SK-N-DZ (cell line): ENCODE measurements around the gene BAIAP2. TPM values are rescaled to one million over a fixed set of nuclear protein-coding genes. Genes with fewer than 3 reads are reported as not detected.

Experiments
- DNase-seq: peaks from one replicate; pipeline ENCODE4 v3.0.0-alpha.2; 2015; ENCODE audit warnings: low spot score
- polyA plus RNA-seq, 2 experiments: library from polyadenylated mRNA; depleted of rRNA; stranded (reverse); fragments of >200 nt; gene quantifications; 2 replicates each; pipeline ENCODE4 v1.2.3, GENCODE V29; 2014

BAIAP2 gene, protein sequence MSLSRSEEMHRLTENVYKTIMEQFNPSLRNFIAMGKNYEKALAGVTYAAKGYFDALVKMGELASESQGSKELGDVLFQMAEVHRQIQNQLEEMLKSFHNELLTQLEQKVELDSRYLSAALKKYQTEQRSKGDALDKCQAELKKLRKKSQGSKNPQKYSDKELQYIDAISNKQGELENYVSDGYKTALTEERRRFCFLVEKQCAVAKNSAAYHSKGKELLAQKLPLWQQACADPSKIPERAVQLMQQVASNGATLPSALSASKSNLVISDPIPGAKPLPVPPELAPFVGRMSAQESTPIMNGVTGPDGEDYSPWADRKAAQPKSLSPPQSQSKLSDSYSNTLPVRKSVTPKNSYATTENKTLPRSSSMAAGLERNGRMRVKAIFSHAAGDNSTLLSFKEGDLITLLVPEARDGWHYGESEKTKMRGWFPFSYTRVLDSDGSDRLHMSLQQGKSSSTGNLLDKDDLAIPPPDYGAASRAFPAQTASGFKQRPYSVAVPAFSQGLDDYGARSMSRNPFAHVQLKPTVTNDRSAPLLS
- 26.1 and 29.6 TPM in 2 replicates for polyA plus RNA-seq (2014; cell fraction: cytosol; rRNA removed)
- polyA plus RNA-seq (2014; cell fraction: nucleus; rRNA removed), result 37.3 and 59.3 TPM in 2 replicates

DNA sequence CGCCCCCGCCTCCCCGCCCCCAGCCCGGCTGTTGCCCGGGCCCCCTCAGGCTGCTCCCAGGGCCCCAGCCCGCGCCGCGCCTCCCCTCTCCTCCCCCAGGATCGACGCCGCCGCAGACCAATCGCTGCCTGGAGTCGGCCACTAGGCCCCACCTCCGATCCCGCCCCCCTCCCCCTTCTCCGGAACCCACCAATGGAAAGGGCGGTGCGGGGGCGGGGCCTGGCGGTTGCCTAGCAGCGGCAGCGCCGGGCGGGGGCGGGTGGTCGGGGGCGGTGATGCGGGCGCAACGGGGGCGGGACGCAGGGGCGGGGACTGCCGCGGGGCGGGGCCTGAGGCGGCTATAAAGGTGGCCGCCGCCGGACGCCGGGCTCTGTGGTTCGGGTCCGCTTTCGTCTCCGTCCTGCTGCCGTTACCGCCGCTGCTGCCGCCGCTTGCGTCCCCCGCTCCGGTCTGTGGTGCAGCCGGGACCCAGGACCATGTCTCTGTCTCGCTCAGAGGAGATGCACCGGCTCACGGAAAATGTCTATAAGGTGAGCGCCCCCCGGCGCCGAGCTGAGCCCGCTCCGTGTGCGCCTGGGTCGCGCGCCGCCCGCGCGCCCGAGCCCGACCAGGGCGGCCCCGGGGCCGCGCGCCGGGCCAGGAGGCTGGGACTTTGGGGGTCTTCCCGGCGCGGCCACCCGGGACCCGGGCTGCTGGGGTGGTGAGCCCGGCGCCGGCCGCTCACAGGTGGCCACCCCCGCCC is at the start of gene BAIAP2:
BAIAP2 (plus strand) TSS at position 373 of the 742 bp plus-strand sequence; CDS start at position 477, 104 bp downstream.
- peak; percentile 94 for DNase-seq

DNA sequence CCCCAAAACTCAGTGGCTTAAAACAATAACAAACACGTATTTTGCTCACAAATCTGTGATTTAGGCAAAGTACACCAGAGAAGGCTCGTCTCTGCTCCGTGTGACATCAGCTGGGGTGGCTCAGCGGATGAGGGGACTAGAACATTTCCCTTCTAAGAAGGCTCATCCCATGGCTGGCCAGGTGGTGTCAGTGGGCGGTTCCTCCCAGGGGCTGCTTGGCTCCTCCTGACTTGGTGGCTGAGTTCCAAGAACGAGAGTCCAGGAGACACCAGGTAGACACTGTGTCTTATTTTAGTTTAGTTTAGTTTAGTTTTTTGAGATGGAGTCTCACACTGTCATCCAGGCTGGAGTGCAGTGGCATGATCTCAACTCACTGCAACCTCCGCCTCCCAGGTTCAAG is 48.9 kb upstream of the BAIAP2 start:
- DNase-seq, result no peak

DNA sequence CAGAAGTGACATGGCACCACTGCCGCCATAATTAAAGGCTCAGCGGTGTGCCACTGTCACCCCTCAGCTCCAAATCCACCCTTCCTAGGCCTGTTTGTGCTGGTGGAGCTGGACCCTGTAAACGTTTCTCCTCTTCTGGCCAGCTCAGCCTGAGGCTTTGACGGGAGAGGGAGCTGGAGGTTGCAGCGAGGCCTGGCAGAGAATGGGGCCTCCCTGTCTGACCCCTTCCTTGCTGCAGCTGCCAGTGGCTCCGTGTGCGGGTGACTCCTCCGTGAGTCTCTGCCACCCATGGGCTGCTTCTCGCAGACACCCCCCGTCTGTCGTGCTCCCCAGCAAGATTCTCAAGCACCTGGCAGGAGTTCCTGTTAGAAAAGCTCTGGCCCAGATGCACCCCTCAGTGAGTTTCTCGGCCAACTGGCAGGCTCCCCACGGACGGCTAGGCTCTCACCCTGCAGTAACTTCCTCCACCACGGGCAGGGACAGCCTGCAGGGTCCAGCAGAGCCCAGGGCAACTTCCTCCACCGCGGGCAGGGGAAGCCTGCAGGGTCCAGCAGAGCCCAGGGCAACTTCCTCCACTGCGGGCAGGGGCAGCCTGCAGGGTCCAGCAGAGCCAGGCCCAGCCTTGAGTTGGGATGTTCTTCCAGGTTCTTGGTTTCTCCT is 48.0 kb upstream of the BAIAP2 start:
- DNase-seq, result no peak

DNA sequence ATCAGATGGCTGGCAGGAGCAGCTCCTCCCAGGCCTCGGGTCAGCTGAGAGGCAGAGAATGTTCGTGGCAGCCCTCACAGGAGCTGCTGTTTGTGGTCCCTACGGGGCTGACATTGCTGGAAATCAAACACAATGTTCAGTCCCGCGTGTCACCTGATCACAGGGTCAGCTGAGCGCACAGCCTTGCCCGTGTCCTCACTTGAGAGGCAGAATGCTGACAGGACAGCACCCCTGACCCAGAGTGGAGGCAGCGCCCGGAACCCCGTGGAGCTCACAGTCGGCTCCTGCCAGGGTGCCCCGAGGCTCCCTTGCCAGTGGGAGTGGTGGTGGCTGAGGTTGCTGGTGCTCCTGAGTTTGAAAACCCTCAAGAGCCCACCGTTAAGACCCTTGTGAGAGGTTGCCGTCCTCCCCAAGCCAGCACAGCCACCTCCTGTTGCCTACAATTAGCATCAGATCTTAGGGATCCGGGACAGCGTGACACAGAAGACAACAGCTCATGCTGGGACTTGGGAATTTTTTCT is 47.0 kb upstream of the BAIAP2 start:
- no peak for DNase-seq

DNA sequence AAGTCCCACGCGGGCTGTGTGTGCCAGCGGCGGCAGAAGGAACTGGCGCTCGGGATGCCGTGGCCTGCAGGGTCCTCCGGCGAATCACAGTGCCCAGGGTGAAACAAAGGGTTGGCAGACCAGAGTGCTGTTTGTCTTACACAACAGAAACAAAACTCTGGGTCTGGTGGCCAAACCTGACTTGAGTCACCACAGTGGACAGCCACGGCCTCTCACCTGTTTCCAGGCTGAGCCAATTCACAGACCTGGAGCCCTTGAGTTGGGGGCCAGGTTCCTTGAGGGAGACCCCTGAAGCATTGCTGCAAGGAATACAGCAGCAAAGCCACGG is 45.4 kb upstream of the BAIAP2 start:
- DNase-seq, result no peak

DNA sequence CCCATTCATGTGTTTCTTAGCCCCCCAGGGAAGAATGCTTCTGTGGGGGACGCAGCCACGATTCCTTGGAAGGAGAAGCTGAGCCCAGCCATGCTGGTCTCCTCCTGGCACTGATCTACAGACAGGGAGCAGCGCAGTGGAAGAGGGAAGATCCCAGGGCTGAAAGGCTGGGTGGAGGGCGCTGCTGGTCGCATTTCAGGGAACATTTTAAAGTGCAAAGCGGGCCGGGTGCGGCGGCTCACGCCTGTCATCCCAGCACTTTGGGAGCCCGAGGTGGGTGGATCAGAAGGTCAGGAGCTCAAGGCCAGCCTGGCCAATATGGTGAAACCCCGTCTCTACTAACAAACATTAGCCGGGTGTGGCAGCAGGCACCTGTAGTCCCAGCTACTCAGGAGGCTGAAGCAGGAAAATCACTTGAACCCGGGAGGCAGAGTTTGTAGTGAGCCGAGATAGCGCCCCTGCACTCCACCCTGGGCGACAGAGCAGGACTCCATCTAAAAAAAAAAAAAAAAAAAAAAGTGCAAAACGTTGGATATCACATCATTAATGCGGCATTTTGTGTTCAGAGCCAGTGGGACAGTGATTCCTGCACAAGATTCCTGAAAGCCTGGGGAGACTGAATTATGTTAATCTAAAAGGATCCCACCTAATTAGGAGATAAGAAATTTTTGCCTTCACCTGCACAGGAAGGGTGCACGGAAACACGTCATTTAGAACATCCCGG is 43.9 kb upstream of the BAIAP2 start:
- no peak for DNase-seq

DNA sequence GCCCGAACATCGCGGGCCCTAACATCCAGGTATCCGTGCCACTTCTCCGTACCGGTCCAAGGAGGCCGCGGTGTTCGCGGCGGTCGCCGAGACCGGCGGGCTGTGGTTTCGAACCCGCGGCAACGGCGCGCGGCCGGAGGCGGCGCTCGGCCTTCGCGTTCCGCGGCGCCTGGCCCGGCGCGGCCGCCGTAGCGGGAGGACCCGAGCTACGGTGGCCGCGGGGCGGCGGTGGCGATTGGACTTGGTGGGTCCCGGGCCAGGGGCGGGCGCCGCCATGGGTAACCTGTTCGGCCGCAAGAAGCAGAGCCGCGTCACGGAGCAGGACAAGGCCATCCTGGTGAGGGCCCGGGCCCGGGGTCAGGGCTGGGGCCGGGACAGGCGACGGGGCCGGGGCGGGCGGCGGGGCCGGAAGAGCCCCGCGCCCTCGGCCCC is 43.3 kb upstream of the BAIAP2 start, which contains the start of gene CHMP6:
CHMP6 (plus strand) TSS at position 197 of the 432 bp plus-strand sequence; CDS start at position 275, 78 bp downstream.
- DNase-seq, result peak; percentile 75

DNA sequence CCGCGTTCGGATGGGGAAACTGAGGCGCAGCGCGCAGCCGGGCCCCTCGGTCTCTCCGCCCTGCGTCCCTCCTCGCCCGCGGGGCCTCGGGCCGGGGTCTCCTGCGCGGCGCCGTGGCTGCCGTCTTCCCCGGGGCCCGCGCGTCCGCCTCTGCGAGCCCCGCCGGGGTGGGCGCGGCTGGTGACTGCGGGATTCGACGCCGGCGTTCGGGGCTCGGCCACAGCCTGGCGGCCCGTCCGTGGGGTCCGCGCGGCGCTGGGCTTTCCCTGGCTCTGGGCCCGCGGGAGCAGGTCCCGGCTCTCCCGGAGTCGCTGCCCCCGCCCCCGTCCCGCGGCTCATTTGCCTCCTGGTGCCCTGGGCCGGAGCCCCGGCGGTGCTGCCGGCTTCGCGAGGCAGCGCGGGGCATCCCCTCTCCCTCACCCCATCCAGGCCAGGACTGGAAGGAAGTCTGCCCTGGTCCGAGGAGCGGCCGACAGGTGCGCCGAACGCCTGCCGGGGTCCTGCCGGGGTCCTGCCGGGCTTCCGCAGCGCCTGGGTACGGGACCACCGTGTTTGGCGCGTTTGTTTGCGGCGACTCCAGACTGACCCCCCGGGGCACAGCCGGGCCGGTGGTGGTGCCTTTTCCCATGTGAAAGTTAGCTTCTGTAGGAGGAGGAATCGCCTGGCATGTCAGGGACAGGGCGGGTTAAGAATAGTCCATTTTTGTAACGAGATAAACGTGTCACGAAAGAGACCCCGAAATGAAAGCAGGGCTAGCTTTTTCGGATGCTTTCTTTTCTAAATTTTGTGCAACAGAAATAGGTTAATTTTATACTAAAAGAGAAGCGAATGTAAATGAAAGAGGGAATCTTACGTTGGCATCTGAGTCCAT is 42.6 kb upstream of the BAIAP2 start:
- no peak for DNase-seq

DNA sequence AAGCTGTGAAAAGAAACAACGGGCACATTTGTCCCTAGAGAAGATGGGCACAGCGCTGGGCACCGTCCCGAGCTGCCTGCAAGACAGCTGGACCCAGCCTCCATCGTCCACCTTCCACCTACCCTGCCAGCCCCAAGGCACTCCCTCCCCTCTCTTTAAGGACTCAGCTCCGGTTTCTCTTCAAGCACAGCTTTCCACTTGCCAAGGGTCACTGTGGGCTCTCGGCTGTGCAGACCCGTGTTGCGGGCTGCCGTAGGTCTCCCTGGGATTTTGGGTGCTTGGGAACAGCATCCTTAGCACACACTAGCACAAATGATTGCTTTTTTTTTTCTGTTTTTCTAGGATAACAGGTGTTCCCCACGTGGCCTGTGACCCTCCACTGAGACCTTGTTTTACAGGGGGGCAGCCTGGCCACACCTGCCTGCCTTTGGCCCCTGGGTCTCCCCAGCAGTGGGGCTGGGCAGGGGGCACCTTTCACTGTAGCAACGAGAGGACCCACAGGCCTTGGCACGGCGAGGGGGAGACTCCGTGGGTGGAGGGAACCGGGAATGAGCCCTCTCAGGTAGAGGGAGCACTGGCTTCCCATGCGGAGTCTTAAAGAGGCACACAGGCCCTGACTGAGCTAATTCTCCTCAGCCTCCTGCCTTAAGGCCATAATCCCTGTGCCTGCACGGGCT is 41.9 kb upstream of the BAIAP2 start:
- no peak for DNase-seq

DNA sequence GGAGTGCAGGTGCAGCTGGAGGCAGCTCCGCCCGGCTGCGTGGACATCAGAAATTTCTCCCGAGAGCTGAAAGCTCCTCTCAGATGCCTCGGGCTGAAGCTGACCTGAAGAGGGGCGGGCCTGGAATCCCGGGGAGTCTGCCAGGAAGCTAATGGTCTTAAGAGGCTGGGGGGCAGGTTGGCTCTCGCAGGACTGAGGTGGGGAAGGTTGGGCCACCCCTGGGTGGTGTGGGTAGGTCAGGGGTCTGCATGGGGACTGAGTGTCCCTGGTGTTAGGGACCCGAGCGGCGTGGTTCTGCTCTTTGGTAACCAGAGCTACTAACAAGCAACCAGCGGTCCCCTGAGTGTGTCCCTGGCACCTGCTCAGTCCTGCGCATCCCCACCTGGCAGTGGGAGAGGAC is 39.8 kb upstream of the BAIAP2 start:
- DNase-seq, result no peak

DNA sequence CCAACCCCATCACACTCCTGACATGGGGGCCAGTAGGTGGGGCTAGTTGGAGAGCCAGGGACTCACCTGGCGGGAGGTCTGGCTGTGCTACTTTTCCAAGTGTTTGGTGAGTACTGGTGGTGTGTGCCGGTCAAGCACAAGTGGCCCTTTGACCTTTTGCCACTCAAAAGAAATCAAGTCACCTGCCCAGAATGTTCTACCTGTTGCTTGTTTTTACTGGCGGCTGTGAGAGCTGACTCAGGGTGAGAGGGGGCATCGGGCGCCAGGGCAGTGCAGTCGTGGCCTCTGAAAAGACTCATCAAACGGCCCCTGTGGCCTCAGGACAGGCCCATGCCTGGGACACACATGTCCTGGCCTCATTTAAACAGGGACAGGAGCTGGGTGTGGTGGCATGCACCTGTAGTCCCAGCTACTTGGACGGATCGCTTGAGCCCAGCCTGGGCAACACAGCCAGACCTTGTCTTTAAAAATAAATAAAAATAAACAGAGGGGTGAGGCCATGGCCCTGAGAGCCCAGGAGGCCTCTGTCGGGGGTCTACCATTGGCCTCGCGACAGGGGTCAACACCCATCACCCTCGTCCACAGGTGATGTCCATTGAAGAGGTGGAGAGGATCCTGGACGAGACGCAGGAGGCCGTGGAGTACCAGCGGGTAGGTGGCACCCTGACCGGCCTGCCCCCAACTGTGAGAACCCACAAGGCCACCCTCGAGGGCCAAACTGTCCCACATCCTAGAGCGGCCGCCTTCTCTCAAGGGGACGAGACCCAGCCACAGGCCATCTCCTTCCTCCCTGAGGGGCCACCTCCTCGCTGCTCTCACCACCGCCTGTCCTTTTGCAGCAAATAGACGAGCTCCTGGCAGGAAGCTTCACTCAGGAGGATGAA is 38.3 kb upstream of the BAIAP2 start:
- no peak for DNase-seq

DNA sequence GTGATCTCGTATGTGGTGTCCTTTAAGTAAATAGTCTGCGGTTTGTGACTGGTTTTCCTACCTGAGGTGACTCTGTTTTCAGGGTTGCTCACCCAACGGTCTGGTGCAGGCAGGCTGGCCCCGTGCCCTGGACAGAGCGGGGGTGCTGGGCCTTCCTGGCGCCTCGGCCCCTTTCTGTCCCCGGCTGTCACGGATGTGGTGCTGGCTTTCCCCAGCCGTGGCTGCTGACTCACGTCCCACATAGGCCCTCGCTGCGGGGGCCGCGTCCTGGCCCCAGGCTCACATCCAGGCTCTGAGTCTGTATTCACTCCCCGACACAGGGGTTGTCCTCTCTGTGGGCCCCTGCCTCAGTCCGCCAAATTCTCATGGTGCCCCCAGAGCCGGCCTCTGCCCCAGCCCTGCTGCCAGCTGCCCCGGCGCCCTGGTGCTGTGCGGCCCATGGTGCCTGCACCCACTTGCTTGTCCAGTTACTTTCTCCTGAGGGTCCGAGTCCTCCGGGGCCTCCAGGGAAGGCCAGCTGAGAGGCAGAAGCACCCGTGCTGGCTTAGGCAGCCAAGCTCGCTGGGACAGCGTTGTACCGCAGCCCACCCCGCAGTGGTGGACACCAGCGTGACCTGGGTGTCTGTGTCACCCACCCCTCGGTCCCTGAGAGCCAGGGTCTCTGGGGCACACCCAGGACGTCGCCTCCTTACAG is 37.4 kb upstream of the BAIAP2 start:
- DNase-seq, result no peak

DNA sequence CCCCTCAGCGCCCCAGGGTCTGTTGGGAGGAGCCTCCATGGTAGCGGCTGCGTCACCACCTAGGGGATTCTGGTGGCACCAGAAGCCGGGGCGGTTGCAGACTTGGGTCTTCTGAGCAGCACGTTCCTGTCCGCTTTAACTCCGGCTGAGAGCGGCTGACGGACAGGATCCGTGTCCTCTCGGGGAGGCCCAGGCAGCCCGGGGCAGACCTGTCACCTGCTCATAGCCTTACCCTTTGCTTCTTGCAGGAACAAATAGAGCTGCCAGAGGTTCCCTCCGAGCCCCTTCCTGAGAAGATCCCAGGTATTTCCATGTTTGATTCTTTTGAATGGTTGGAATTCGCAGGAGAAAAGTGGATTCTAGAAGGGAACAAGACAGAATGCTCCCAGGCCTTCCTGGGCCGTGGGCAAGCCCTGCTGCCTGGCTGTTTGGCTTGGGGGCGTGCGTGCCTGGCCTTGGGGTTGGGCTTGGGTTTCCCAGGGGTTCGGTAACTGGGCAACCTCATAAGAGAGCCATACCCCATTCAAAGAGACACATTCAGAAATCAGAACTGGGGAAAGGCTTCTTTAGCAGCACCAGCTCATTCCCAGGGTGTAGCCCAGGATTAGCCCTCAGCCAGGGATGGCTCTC is 36.7 kb upstream of the BAIAP2 start:
- DNase-seq, result no peak

DNA sequence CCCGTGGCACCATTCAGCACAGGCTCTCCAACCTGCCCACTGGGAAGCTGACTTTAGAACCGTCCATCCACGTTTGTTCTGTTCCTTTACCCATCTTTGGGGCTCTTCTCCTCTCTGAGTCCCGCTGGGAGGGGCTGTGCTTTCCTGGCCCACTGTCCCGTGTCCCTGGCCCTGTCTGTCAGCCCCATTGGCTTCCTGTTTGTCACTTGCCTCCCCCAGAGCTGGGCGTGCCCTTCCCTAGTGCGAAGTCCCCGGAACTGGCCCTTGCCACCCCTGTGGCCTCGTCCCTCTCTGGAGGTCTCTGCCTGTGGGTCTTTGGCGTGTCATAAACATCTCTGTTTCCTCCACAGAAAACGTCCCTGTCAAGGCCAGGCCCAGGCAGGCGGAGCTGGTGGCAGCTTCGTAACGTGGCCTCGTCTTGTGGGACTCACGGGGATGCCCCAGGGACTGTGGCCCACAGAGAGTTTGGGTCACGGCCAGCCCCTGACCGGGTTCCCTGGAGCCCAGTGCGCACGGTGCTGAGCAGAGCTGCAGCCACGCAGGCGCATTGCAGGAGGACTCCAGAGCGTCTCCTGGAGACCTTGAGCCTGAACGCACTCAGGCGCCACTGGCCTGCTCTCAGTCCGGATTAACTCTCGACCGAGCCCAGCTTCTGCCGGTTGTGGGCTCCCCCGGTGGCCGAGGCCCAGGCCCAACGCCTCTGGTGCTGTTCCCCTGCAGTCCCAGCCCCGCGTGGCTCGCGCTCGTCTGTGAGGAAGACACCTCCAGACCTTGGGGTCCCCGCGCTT is 36.0 kb upstream of the BAIAP2 start:
- no peak for DNase-seq

DNA sequence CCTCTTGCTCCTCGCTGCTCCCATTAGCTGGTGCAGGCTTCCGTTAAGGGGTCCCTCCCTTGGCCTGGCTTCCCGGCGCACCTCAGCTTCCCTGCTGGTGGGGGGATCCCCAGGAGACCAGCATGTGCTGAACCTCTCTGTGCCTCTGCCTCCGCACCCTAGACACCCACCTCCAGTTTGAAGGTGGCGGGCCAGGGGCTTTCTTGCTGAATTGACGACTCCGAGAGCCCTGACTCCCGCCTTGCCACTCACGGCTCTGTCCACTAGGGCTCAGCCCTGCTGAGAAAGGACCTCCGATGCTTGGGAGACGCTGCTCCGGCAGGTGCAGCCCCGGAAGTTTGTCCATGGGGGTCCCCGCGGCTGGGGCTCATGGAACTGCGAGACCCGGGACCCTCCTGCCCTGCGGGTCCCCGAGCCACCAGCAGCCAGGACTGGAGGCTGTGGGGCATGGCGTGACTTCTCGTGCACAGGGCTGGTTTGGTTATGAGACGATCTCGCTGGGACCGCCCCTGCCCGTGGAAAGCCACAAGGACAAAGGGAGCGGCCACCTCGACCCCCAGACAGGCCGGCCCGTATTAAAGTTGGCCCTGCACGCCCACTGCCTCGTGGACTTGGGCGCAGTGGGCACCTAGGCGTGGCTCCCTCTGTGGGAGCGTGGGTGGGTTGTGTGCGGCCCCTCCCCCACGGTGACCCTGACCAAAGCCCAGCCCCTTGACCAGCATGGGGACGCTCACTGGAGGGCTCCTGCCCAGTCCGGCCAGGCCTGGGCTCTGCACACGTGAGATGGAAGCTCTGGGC is 35.2 kb upstream of the BAIAP2 start:
- no peak for DNase-seq

DNA sequence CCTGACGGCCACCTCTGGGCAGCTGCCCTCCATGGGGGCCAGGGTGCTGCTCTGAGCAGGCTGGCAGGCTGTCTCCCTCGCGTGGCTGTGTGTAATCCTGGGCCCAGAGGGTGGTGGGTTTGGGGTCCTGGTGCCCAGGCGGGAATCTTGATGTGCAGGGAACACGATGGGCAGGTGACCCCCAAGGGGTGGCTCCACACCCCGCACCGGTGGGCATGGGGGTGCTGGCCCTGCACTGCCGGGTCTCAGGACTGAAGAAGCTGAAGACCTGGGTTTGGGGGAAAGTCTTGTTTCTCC is 34.7 kb upstream of the BAIAP2 start:
- DNase-seq, result no peak
